HepG2 (cell line): ENCODE measurements around the gene CRTC2. TPM values are rescaled to one million over a fixed set of nuclear protein-coding genes. Genes with fewer than 3 reads are reported as not detected.

Source experiments
- CHD2 ChIP-seq: IDR thresholded peaks from 2 replicates; pipeline ENCODE4 v1.6.1; 2011; ENCODE audit warnings: low read depth, low read length, improper control_type of control experiment
- DZIP1 ChIP-seq: sonication (generic); formaldehyde crosslinking; IDR thresholded peaks from 2 replicates; pipeline ENCODE4 v1.5.0; 2020; ENCODE audit warnings: mild to moderate bottlenecking, missing genetic modification reagents
- ESRRA ChIP-seq: sonication (generic); formaldehyde crosslinking; IDR thresholded peaks from 2 replicates; pipeline ENCODE4 v1.5.1; 2020; ENCODE audit warnings: mild to moderate bottlenecking, low read depth, missing genetic modification reagents
- MAX ChIP-seq: IDR thresholded peaks from 2 replicates; pipeline ENCODE4 v1.6.1; 2012; ENCODE audit warnings: inconsistent platforms
- MTF2 ChIP-seq: sonication (generic); formaldehyde crosslinking; IDR thresholded peaks from 2 replicates; pipeline ENCODE4 v1.5.0; 2020; ENCODE audit warnings: missing genetic modification reagents, borderline replicate concordance
- POLR2A ChIP-seq, 2 experiments: IDR thresholded peaks; 2 replicates each; pipeline ENCODE4 v1.6.1; 2011; ENCODE audit warnings: low read depth in 2 of 2, low read length in 2 of 2, mild to moderate bottlenecking in 1 of 2, moderate library complexity in 1 of 2; ENCODE audit not compliant: insufficient read depth in 1 of 2
- RAD21 ChIP-seq: fragments of 450-650 bp; formaldehyde crosslinking; IDR thresholded peaks from 2 replicates; pipeline ENCODE4 v1.5.0; 2020; ENCODE audit warnings: mild to moderate bottlenecking
- TFE3 ChIP-seq: IDR thresholded peaks from 2 replicates; pipeline ENCODE4 v1.6.1; 2016
- TRAFD1 ChIP-seq: sonication (generic); formaldehyde crosslinking; IDR thresholded peaks from 2 replicates; pipeline ENCODE4 v1.5.1; 2020; ENCODE audit warnings: missing genetic modification reagents, mild to moderate bottlenecking, borderline replicate concordance
- TSC22D2 ChIP-seq: sonication (generic); formaldehyde crosslinking; IDR thresholded peaks from 2 replicates; pipeline ENCODE4 v1.5.1; 2020; ENCODE audit warnings: missing genetic modification reagents, mild to moderate bottlenecking, borderline replicate concordance
- ZBTB8A ChIP-seq: sonication (generic); formaldehyde crosslinking; IDR thresholded peaks from 2 replicates; pipeline ENCODE4 v1.4.0; 2020; ENCODE audit warnings: mild to moderate bottlenecking, low read depth, missing genetic modification reagents, borderline replicate concordance
- ZFP37 ChIP-seq: sonication (generic); formaldehyde crosslinking; IDR thresholded peaks from 2 replicates; pipeline ENCODE4 v1.4.0; 2020; ENCODE audit warnings: missing genetic modification reagents, borderline replicate concordance
- ZFP91 ChIP-seq: sonication (generic); formaldehyde crosslinking; IDR thresholded peaks from 2 replicates; pipeline ENCODE4 v1.9.0; 2022; ENCODE audit warnings: missing genetic modification reagents, mild to moderate bottlenecking, borderline replicate concordance
- ZHX1 ChIP-seq: sonication (generic); formaldehyde crosslinking; IDR thresholded peaks from 2 replicates; pipeline ENCODE4 v1.8.1; 2022; ENCODE audit warnings: low read depth, mild to moderate bottlenecking, missing genetic modification reagents
- ZNF501 ChIP-seq: sonication (generic); formaldehyde crosslinking; IDR thresholded peaks from 2 replicates; pipeline ENCODE4 v1.5.1; 2020; ENCODE audit warnings: mild to moderate bottlenecking, moderate library complexity, missing genetic modification reagents
- ZNF543 ChIP-seq: sonication (generic); formaldehyde crosslinking; IDR thresholded peaks from 2 replicates; pipeline ENCODE4 v1.4.0; 2020; ENCODE audit warnings: mild to moderate bottlenecking, missing genetic modification reagents
- ZSCAN20 ChIP-seq: sonication (generic); formaldehyde crosslinking; IDR thresholded peaks from 2 replicates; pipeline ENCODE4 v1.4.0; 2020; ENCODE audit warnings: missing genetic modification reagents, mild to moderate bottlenecking, borderline replicate concordance
- polyA plus RNA-seq, 8 experiments: library from polyadenylated mRNA; depleted of rRNA in 3 of 8; stranded (reverse) in 7 of 8; unstranded in 1 of 8; fragments of >200 nt; fragmentation: Illumina TruSeq in 4 of 8; extraction: Trizol in 4 of 8; gene quantifications; 2 replicates each; pipeline versions ENCODE4 v1.2.1 to v1.2.3, GENCODE V29; 2011 to 2016; ENCODE audit warnings: low read depth in 4 of 8, missing spikeins in 1 of 8, mixed read lengths in 1 of 8; ENCODE audit not compliant: insufficient read depth in 1 of 8
- total RNA-seq, 5 experiments: library from RNA; depleted of rRNA; stranded (reverse); fragments of >200 nt; fragmentation: Illumina TruSeq; extraction: Trizol; gene quantifications; 2 replicates each; pipeline ENCODE4 v1.2.3, GENCODE V29; 2016; ENCODE audit warnings: low read depth in 1 of 5

CRTC2 gene
- total and polyA plus RNA-seq, 2 of the 13 experiments (the other 11 are each of a cell fraction or from before 2014, with no cell fraction given): 6.1 to 26.7 TPM

GRCh38 chr1:153990468-153991150 is 32.2 kb upstream of the CRTC2 start, which contains the start of gene RPS27 (continued):
- TF ChIP-seq ZFP91 (peak; percentile 69), ZSCAN20 (CRISPR knock-in tag) (no peak), RAD21 (CRISPR knock-in tag) (0 out of 2 replicates have a peak, but pooled peaks have one; percentile 25), ZNF543 (CRISPR knock-in tag) (peak; percentile 86), ZBTB8A (CRISPR knock-in tag) (0 out of 2 replicates have a peak, but pooled peaks have one; percentile 79), TFE3 (CRISPR knock-in tag) (peak; percentile 84), MAX (peak; percentile 66; the same call in 1 of the 2 replicates), ZHX1 (CRISPR knock-in tag) (peak; percentile 98), ESRRA (CRISPR knock-in tag) (peak; percentile 18; the same call in 1 of the 2 replicates), DZIP1 (no peak), CHD2 (no peak), ZNF501 (CRISPR knock-in tag) (no peak; the same call in none of the 2 replicates), TRAFD1 (CRISPR knock-in tag) (no peak; the same call in 1 of the 2 replicates), ZFP37 (CRISPR knock-in tag) (0 out of 2 replicates have a peak, but pooled peaks have one; percentile 78), POLR2A (IDR thresholded peaks at IDR 0.05; ENCODE audit: insufficient read depth in 1 of 2, low read depth in 2 of 2, low read length in 2 of 2) (peak; percentile 100), TSC22D2 (CRISPR knock-in tag) (peak; percentile 98), MTF2 (CRISPR knock-in tag) (0 out of 2 replicates have a peak, but pooled peaks have one; percentile 53)
